GM19397 (cell line): ENCODE results near the gene LGI1.
"Not testable (repeated sequence)": the region's sequence is repeated elsewhere in the genome, so short reads cannot be mapped to it uniquely, and the experiment has no call there.

ENCODE experiments used
- ATAC-seq: cut with Tn5 transposase; IDR thresholded peaks from one replicate; pipeline ENCODE4 v1.9.1; 2021; ENCODE audit warnings: mild to moderate bottlenecking, moderate library complexity; ENCODE audit not compliant: unreplicated experiment

LGI1 gene

GRCh38 chr10:93799155-93799708, 41.5 kb downstream of the LGI1 start:
- no peak for ATAC-seq

DNA sequence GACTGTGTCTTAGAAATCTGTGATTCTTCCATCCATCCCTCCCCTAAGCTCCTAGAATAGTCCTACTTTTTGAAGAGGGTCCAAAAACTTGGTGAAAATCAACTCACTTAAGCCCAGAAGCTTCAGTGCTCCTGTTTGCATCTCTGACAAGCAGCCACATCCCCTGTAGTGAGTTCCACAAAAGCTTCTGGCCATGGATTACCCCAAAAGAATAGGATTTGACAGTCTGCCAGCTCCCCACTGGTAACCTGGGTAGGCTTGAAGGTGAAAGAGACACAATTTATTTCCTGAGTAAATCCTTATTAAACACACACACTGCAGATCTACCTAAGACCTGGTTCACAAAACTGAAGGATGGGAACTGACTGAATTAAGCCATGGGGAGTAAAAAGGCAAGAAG, 46.5 kb downstream of the LGI1 start:
- no peak for ATAC-seq

DNA sequence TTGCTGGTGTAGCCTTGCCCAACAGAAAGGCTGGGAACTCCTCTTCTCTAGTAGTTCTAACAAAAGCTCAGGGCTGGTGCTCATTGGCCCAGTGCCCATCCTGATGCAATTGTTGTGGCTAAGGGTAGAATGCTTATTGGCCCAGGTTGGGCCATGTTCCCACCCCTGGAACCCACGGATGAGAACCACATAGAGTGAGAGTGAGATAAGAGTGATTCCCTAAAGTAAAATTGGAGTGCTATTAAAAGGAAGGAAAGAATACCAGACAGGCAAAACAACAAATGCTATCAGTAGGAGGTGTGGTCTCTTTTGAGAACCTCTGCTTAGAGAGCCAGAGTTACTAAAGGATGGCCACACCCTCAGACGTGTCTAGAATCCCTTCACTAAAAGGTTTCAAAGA, 49.2 kb downstream of the LGI1 start:
- ATAC-seq = no peak

DNA sequence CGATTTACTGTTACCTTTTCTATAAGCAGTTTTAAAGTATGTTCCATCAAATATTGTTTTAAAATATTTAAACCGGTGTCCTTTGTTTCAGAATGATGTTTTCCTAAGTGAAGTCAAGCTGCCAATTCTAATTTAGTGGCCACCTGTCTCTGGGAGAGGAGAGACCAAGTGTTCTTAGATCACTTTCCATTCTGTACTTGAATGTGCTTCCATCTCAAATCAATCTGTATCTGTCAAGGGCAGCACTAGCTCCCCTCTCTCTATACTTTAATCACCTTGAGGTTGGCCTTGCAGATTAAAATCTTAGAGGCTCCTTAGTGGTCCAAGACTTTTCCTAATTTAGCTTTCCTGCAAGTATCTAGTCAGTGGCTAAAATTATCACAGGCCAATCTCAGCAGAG, 49.6 kb downstream of the LGI1 start:
- ATAC-seq = no peak

- ATAC-seq = no peak
Measured at GRCh38 chr10:93812659-93813338, 55.1 kb downstream of the LGI1 start.

GRCh38 chr10:93813507-93814465, 56.0 kb downstream of the LGI1 start:
- no peak for ATAC-seq

- no peak for ATAC-seq
Measured at GRCh38 chr10:93815304-93816096, 57.8 kb downstream of the LGI1 start.

DNA sequence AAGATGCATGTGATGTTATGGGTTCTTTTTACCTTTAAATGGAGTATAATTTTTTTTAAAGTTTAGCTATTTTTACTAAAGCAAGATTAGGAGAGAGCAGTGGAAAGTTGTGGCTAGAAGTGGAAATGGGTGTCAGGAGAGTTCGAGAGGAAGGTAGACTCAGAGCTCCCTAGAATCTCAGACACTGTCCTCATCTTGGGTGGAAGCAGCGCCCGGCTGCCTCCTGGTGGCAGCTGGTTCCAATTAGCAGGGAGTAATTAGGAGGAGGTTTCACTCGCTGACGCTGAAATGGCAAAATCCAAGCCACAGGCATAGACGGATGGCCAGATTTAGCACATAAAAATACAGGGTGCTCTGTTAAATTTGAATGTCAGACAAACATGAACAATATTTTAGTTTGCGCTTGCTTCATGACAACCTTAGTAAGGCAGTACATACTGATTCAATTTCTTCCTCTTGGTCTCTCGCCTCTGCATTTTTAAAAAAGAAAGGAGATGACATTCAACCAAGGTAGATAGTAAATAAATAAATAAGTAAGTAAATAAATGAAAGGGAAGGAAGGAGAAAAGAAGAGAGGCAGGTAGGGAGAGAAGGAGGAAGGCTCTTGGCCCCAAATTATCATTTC, 58.5 kb downstream of the LGI1 start:
- ATAC-seq = no peak

DNA sequence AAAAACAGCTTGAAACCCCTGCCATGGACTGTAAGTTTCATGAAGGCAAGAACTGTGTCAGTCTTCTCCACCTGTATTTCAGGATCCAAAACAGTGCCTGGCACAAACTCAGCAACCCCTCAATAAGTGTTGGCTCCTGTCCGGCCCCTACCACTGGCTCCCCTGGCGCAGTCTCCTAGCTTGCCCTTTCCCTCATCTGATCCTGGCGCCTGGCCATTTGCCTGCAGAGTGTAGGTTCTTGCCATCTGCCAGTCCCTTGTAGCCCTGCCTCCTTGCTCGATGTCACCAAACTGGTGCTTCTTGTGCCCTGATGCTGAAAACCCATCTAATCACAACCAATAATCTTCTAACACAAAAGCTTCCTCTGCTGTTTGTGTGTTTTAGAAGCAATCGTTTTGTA, 60.4 kb downstream of the LGI1 start:
- no peak for ATAC-seq

GRCh38 chr10:93819520-93819919, 61.8 kb downstream of the LGI1 start:
- no peak for ATAC-seq

GRCh38 chr10:93820434-93820833, 62.7 kb downstream of the LGI1 start:
- no peak for ATAC-seq

DNA sequence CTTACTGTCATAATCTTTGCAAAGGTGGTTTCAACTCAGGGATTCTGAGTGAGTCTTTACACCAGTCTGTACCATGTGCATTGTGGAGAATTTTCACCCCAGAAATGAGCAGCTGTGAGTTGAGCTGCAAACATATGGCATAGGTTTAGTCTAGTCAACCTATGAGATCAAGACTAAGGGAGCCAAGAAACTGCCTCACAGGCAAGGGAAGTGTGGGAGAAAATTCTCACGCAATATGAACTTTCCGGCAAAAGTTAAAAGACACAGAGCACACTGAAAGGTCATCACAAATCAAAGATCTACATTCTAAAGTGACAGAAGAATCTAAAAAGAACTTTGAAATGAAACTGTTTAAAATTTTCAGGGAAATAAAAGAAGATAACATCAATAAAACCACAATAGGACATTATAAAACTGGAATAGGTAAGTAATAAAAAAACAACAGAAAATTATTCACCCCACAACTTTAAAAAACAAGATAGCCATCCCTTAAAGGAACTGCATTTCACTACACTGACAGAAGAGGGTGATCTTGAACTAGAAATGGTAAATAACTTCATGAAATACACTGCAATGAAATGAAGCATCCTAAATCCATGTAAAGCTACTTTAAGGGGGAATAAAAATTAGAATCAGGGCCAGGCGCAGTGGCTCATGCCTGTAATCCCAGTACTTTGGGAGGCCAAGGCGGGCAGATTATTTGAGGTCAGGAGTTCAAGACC, 63.5 kb downstream of the LGI1 start:
- no peak for ATAC-seq

DNA sequence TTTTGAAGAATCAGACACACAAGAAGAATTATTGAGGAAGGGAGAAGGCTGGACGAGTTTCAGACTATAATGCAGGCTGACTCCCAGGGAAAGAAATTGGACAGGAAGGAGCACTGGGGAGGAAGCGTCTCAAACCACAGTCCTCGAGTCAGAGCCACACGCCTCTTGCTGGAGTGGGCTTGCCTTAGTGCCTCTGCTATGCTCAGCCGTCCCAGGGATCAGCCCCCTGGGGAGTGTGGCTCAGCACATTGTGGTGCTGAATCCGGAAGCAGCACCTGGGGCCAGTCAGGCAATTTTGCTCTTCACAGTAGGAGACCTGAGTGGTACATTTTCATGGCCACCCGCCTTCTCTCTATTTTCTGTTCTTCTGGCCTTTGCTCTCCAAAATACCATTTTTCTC, 68.6 kb downstream of the LGI1 start:
- no peak for ATAC-seq

GRCh38 chr10:93827056-93827804, 69.5 kb downstream of the LGI1 start:
- ATAC-seq = no peak

- not testable (repeated sequence) for ATAC-seq
Measured at GRCh38 chr10:93831065-93831464, 73.3 kb downstream of the LGI1 start.

DNA sequence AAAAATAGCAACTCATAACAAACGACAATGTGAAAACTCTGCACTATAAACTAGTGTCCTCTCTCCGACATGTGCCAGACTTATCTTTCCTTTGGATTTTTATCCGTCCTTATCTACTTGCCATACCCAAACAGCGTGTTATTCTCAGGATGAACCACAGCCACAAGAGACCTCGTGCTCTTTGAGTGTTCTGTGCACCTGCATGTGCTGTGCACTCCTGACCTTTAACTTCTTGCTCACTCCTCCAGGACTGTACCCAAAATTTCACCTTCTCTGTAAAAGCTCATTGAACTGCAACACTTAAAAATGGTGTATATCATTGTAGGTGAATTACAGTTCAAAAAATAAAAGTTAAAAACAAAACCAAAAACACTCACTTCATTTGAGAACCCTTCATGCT, 78.0 kb downstream of the LGI1 start:
- no peak for ATAC-seq

DNA sequence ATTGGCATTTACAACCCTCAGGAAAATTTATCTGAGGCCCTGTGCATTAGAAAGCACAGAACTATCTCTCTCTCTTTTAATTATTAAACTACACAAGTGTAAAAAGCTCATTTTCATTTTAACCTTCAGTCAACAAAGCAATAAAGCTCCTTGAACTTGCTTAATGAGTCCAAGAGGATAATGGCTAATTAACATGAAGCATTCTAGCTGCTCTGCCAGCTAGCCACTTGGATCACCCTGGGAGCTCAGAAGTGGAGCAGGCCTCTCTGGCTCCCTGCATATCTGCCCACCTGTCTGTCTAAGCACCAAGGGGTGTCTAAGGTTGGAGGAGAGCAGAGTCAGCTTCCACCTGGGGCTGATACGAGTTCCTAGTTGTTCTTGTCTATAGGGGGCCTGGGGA, 80.1 kb downstream of the LGI1 start:
- ATAC-seq = no peak

- ATAC-seq = no peak
Measured at GRCh38 chr10:93838278-93838677, 80.5 kb downstream of the LGI1 start.

DNA sequence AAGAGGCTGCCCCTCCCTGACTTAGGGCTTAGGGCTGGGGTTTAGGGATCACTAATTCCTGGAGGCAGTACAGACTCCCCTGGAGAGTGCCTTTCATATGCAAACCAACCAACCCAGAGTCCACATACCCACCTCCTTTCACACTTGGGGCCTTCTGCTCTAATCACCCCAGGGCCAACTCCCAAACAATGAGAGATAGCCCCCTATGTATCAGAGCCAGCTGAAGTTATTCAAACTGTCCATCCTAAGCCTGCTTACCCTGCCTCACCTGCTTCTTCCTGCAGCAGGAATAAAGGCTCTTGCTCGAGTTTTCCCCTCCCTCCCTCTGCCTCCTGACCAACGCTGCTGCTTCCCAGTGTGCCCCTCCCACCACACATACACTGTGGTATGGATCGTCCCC, 84.2 kb downstream of the LGI1 start:
- ATAC-seq = no peak
